ENCODE data around the gene PDZRN3. TPM values are rescaled to one million over a fixed set of nuclear protein-coding genes. Genes with fewer than 3 reads are reported as not detected.

Gene PDZRN3
- total RNA-seq, 4 donors from 2014 or later, result 25.3 to 152 (median 45.4) TPM

DNA sequence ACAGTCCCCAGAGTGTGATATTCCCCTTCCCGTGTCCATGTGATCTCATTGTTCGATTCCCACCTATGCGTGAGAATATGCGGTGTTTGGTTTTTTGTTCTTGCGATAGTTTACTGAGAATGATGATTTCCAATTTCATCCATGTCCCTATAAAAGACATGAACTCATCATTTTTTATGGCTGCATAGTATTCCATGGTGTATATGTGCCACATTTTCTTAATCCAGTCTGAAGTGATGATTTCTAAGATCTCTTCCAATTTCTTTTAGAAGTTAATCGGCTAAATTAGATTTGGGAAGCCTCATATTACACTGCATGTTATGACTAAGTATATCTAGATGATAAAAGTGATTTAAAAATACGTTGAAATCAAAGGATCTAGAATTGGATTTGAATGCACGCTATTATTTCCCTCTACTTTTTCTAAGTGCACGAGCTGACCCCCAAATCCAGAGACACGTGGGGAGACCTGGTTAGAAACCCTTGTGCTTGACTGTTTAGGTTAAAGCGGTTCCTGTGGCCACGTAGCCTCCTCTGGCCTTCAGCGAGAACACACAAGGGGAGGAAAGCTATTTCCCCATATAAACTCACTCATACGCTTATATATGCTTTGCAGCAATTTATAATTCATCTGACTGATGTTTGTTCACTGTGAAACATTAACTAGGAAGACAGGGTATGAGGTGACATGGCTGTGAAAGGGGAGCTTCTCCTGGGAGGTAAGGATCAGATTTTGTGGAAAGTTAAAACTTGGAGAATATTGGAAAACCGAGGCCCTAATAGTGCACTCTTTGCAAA, 243.8 kb downstream of the PDZRN3 start:
- no peak for TF ChIP-seq CTCF (IDR thresholded peaks at IDR 0.05; ENCODE audit: low read depth)

- TF ChIP-seq CTCF (IDR thresholded peaks at IDR 0.05; ENCODE audit: low read depth), result no peak
These were observed 245.3 kb downstream of the PDZRN3 start for GRCh38 chr3:73379465-73379864.

- TF ChIP-seq CTCF (IDR thresholded peaks at IDR 0.05; ENCODE audit: low read depth), result no peak
These were observed 246.5 kb downstream of the PDZRN3 start for GRCh38 chr3:73378207-73378606.

- TF ChIP-seq CTCF (IDR thresholded peaks at IDR 0.05; ENCODE audit: low read depth), result no peak
These were observed 258.9 kb downstream of the PDZRN3 start for GRCh38 chr3:73365756-73366397.

- TF ChIP-seq CTCF (IDR thresholded peaks at IDR 0.05; ENCODE audit: low read depth), result no peak
These were observed 260.2 kb downstream of the PDZRN3 start for GRCh38 chr3:73364517-73364916.

DNA sequence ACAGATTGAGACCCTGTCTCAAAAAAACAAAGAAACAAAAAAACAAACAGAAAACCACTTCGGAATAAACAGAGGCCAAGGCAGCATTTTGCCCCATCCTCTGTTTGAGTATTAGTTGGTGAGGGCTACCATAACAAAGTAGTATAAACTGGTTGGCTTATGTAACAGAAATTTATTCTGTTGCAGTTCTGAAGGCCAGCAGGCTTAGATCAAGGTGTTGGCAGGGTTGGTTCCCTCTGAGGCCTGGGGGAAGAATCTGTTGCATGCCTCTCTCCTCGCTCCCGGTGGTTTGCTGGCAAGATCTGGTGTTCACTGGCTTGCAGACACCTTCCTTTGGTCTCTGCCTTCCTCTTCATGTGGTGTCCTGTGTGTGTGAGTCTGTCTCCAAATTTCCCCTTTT, 261.6 kb downstream of the PDZRN3 start:
- TF ChIP-seq CTCF (IDR thresholded peaks at IDR 0.05; ENCODE audit: low read depth), result no peak

GRCh38 chr3:73361591-73361990, 263.1 kb downstream of the PDZRN3 start:
- no peak for TF ChIP-seq CTCF (IDR thresholded peaks at IDR 0.05; ENCODE audit: low read depth)
